ENCODE results near the gene SPATA6.

DNA sequence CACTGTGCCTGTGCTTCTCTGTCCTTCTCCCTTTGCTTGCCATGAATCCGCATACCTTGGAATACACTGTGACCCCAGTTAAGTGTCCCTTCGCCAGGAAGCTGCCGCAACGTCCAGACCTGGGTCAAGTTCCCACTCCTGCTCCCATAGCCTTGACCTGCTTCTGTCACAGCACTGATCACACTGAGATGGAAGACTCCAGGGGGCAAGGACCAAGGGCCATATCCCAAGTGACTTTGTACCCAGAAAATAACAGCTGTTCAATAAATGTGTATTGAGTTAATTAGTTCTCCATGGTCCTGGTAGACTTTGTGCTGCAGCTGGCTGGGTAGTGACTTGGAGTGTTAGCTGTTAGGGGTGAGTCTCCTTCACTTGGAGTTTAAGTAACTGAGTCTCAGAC is 223.6 kb downstream of the SPATA6 start:
- TF ChIP-seq, protein P1, sequence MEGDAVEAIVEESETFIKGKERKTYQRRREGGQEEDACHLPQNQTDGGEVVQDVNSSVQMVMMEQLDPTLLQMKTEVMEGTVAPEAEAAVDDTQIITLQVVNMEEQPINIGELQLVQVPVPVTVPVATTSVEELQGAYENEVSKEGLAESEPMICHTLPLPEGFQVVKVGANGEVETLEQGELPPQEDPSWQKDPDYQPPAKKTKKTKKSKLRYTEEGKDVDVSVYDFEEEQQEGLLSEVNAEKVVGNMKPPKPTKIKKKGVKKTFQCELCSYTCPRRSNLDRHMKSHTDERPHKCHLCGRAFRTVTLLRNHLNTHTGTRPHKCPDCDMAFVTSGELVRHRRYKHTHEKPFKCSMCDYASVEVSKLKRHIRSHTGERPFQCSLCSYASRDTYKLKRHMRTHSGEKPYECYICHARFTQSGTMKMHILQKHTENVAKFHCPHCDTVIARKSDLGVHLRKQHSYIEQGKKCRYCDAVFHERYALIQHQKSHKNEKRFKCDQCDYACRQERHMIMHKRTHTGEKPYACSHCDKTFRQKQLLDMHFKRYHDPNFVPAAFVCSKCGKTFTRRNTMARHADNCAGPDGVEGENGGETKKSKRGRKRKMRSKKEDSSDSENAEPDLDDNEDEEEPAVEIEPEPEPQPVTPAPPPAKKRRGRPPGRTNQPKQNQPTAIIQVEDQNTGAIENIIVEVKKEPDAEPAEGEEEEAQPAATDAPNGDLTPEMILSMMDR (IDR thresholded peaks at IDR 0.05; ENCODE audit: poor library complexity) = no peak
- TF ChIP-seq EZH2 (IDR thresholded peaks at IDR 0.05; ENCODE audit: borderline replicate concordance) (no peak), EZH2phosphoT487 (IDR thresholded peaks at IDR 0.05; ENCODE audit: low read depth, severe bottlenecking, unreplicated experiment) (no peak)
